Lower lobe of right lung (tissue), 2 donors: ENCODE data around the gene AFAP1L1. TPM values are rescaled to one million over a fixed set of nuclear protein-coding genes. Genes with fewer than 3 reads are reported as not detected.

Experiments
- ATAC-seq, 2 donors: fragments of 200-7000 bp; cut with Tn5 transposase; one replicate each; pipeline ENCODE4 v1.9.1; 2020 to 2022; ENCODE audit warnings: mild to moderate bottlenecking in 2 of 2, moderate library complexity in 2 of 2
- DNase-seq: peaks from one replicate; pipeline ENCODE4 v3.0.0-alpha.2; 2020
- H3K27ac ChIP-seq: fragments of 200-600 bp; one replicate; pipeline ENCODE4 v1.8.0; 2022
- H3K27me3 ChIP-seq: fragments of 200-600 bp; one replicate; pipeline ENCODE4 v1.8.0; 2022; ENCODE audit warnings: low read depth
- H3K36me3 ChIP-seq: fragments of 200-600 bp; one replicate; pipeline ENCODE4 v1.8.0; 2022; ENCODE audit warnings: mild to moderate bottlenecking
- H3K4me1 ChIP-seq: fragments of 200-600 bp; one replicate; pipeline ENCODE4 v1.8.0; 2022
- H3K4me3 ChIP-seq: fragments of 200-600 bp; one replicate; pipeline ENCODE4 v1.8.0; 2022; ENCODE audit warnings: mild to moderate bottlenecking
- H3K9me3 ChIP-seq: fragments of 200-600 bp; one replicate; pipeline ENCODE4 v1.8.0; 2022
- intact Hi-C: fragments of 100-400 bp; cut with DNase I; formaldehyde crosslinking; loops from one replicate; pipeline ENCODE4 v1.11.0; 2022
- total RNA-seq: library from RNA; stranded (reverse); fragmentation: NEBNext Ultra II Directional; extraction: Animal tissue kit (Norgen Biotek cat#: 25700); gene quantifications from one replicate; pipeline ENCODE4 v1.2.1, GENCODE V29; 2021
- TF ChIP-seq, protein P1 (sequence below): fragments of 200-600 bp; IDR thresholded peaks from one replicate; pipeline ENCODE4 v1.8.0; 2022; ENCODE audit warnings: antibody characterized with exemption, mild to moderate bottlenecking
- donor health status: DM: no; HTN: yes; CAD: no; lungs with severe emphysema.

Gene AFAP1L1
- total RNA-seq, 1 donor from 2014 or later = 26.6 TPM

DNA sequence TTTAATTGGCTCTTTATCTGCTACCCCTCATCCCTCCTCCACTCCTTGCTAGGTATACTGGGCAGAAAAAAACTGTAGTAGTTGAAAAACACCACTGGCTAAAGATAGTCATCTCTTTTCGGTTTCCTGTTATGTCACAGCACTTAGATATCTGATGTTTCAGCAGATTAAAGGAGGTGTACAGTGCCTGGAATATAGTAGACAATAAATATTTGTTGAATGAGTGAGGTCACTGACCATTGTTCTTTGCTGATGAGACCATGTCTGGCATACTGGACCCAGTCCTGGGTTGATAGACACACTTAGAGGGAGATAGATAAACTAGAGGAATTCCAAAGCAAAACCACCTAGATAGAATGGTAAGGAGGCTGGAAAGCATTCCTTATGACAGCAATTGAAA is 76.9 kb downstream of the AFAP1L1 start:
- ATAC-seq = no peak
- intact Hi-C loops = no loop called here
- Histone ChIP-seq H3K27ac (peak overlapping the region; percentile 14), H3K36me3 (peaks cover 57% of the 10 kb centered on the region), H3K4me3 (no peak overlapping the region), H3K9me3 (no peaks in the 10 kb centered on the region), H3K4me1 (peaks cover 29% of the 10 kb centered on the region), H3K27me3 (no peaks in the 10 kb centered on the region)
- DNase-seq = no peak
- TF ChIP-seq, protein P1, sequence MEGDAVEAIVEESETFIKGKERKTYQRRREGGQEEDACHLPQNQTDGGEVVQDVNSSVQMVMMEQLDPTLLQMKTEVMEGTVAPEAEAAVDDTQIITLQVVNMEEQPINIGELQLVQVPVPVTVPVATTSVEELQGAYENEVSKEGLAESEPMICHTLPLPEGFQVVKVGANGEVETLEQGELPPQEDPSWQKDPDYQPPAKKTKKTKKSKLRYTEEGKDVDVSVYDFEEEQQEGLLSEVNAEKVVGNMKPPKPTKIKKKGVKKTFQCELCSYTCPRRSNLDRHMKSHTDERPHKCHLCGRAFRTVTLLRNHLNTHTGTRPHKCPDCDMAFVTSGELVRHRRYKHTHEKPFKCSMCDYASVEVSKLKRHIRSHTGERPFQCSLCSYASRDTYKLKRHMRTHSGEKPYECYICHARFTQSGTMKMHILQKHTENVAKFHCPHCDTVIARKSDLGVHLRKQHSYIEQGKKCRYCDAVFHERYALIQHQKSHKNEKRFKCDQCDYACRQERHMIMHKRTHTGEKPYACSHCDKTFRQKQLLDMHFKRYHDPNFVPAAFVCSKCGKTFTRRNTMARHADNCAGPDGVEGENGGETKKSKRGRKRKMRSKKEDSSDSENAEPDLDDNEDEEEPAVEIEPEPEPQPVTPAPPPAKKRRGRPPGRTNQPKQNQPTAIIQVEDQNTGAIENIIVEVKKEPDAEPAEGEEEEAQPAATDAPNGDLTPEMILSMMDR = no peak

DNA sequence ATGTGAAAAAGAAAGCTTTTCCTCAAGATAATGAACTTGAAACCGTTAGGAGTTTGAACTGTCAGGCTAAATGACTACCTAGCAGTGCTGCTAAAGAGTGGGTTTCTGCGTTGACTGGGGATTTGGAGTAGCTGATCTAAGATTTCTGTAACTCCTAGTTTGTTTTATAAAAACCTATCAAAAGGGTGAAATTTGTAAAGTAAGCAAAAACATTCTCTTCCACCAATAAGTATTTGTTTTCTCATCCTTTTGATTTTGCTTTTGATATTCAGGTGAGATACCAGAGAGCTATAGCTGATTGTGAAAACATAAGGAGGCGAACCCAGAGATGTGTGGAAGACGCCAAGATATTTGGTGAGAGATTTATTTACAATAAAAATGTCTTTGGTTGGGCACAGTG is 77.7 kb downstream of the AFAP1L1 start:
- Histone ChIP-seq H3K9me3 (no peaks in the 10 kb centered on the region), H3K4me3 (no peak overlapping the region), H3K36me3 (peaks cover 65% of the 10 kb centered on the region), H3K27me3 (no peaks in the 10 kb centered on the region), H3K4me1 (peaks cover 26% of the 10 kb centered on the region), H3K27ac (peak overlapping the region; percentile 14)
- ATAC-seq = no peak
- no peak for DNase-seq
- intact Hi-C loops = no loop called here
- TF ChIP-seq, protein P1 = no peak

DNA sequence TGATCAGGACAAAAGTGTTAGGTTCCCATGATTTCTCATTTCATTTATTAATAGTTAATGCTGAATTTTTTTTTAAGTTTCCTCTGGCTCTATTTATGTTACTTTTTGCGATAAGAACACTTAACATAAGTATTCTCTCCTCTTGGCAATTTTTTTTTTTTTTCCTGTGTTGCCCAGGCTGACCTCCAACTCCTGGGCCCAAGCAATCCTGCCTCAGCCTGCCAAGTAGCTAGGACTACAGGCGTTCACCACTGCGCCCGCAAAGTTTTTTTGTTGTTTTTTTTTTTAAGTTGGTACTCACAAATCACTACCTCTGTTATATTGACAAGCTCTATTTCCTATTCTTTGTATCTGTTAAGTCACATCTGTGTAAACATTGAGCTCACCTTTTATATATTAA is 80.5 kb downstream of the AFAP1L1 start:
- ATAC-seq = no peak
- H3K4me3 ChIP-seq = no peak overlapping the region
- TF ChIP-seq, protein P1 = no peak
- intact Hi-C loops = no loop called here
- no peaks in the 10 kb centered on the region for H3K27me3 ChIP-seq
- no peaks in the 10 kb centered on the region for H3K9me3 ChIP-seq
- no peak overlapping the region for H3K27ac ChIP-seq
- peaks cover 75% of the 10 kb centered on the region for H3K36me3 ChIP-seq
- H3K4me1 ChIP-seq = peaks cover 10% of the 10 kb centered on the region
- DNase-seq = no peak

DNA sequence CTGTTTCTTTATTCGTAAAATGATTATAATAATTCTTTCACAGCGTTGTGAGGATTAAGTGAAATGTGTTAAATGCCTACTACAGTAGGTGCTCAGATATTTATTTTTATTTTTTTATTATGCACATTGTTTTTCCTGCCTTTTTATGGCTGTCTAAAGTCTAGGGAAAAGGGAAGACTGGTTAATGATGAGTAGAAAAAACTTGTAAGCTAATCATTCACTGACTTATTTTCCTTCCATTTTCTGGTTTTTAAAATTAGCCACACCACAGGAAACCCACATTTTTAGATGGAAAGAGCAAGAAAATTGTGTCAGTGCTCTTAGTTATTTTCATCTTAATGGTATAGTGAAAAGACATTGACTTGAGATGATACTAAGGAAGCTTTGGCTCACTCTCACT is 82.3 kb downstream of the AFAP1L1 start:
- peaks cover 64% of the 10 kb centered on the region for H3K36me3 ChIP-seq
- intact Hi-C loops = no loop called here
- no peak overlapping the region for H3K27ac ChIP-seq
- DNase-seq (no peak), ATAC-seq (no peak)
- H3K9me3 ChIP-seq = no peaks in the 10 kb centered on the region
- H3K4me1 ChIP-seq = peaks cover 14% of the 10 kb centered on the region
- TF ChIP-seq, protein P1 = no peak
- no peaks in the 10 kb centered on the region for H3K27me3 ChIP-seq
- no peak overlapping the region for H3K4me3 ChIP-seq

DNA sequence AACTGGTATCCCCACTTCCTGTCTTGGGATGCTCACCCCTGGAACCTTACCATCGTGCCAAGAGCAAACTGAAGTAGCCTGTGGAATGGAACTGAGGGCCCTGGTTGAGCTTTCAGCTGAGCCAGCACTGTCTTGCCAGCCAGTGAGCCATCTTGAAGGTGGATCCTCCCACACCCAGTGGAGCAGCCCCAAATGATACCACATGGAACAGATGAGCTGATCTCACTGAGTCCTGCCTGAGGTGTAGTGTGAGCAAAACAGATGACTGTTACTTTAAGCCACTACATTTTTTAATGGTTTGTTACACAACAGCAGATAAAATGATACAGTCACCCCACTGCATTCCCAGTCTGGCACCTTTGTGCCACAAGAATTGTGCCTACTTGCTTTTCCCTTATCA is 84.0 kb downstream of the AFAP1L1 start:
- no peak overlapping the region for H3K4me3 ChIP-seq
- TF ChIP-seq, protein P1 = no peak
- H3K27ac ChIP-seq = no peak overlapping the region
- peaks cover 24% of the 10 kb centered on the region for H3K4me1 ChIP-seq
- ATAC-seq (no peak), DNase-seq (no peak)
- intact Hi-C loops = no loop called here
- H3K36me3 ChIP-seq = peaks cover 46% of the 10 kb centered on the region
- no peaks in the 10 kb centered on the region for H3K9me3 ChIP-seq
- H3K27me3 ChIP-seq = no peaks in the 10 kb centered on the region

DNA sequence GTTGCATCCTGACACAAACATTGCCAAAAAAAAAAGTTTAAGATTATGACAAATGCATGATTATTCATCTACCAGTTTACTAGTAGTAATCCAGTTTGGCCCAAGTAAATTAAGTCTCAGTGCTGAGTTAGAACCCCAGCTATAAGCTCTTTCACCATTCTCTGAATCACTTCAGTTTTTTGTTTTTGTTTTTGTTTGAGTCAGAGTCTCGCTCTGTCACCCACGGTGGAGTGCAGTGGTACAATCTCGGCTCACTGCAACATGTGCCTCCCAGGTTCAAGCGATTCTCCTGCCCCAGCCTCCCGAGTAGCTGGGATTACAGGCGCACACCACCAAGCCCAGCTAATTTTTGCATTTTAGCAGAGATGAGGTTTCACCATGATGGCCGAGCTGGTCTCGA is 84.7 kb downstream of the AFAP1L1 start:
- DNase-seq = no peak
- no peak overlapping the region for H3K27ac ChIP-seq
- H3K9me3 ChIP-seq = no peaks in the 10 kb centered on the region
- peaks cover 39% of the 10 kb centered on the region for H3K36me3 ChIP-seq
- no peak overlapping the region for H3K4me3 ChIP-seq
- H3K4me1 ChIP-seq = peaks cover 25% of the 10 kb centered on the region
- H3K27me3 ChIP-seq = no peaks in the 10 kb centered on the region
- no peak for ATAC-seq
- intact Hi-C loops = no loop called here
- TF ChIP-seq, protein P1 = no peak
